ENCODE results near the gene EGFLAM.

- TF ChIP-seq SMC3 (conservative IDR thresholded peaks at IDR 0.05; ENCODE audit: poor library complexity) = no peak
- no peak for TF ChIP-seq CTCF (IDR thresholded peaks at IDR 0.05; ENCODE audit: poor library complexity, severe bottlenecking)
- no peak for TF ChIP-seq POLR2AphosphoS5 (IDR thresholded peaks at IDR 0.05)
- TF ChIP-seq EZH2 (IDR thresholded peaks at IDR 0.05; ENCODE audit: borderline replicate concordance, insufficient read depth, low read length, poor library complexity, severe bottlenecking) = no peak
- no peak for TF ChIP-seq REST (IDR thresholded peaks at IDR 0.05; ENCODE audit: borderline replicate concordance)
These were observed 128.8 kb downstream of the EGFLAM start for GRCh38 chr5:38387161-38387560.

Measured in neural cell (in vitro differentiated cells).